ENCODE data around the gene CEPT1. TPM values are rescaled to one million over a fixed set of nuclear protein-coding genes. Genes with fewer than 3 reads are reported as not detected.

CEPT1 gene
- total RNA-seq, 1 experiment from 2014 or later: 33.0 TPM

DNA sequence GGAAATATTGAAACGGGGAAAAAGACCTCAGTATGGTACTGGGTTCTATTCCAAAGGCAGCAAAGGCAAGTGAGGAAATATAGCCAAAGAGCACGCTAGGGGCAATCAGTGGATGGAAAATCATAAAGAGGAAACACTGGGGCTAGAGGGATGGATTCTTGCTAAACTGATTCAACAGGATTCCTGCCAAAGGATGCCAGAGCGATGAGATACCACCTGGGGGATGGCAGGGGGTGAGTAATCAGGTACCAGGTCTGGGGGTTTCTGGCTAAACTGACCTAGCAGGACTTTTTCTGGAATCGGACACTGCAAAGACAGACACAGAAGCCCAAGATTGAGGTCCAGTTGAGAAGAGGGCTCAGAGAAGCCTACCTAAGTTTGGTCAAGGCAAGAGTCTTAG, 94.2 kb downstream of the CEPT1 start:
- H3K27ac Mint-ChIP-seq: no peak overlapping the region
- no peak overlapping the region for H3K4me2 ChIP-seq (ENCODE audit: insufficient read depth, insufficient read length, low read length)
- no peak overlapping the region for H3T11ph ChIP-seq (ENCODE audit: low read length)
- H4K8ac ChIP-seq (replicated peaks; ENCODE audit: insufficient read length, low read depth, low read length): no peak overlapping the region
- H2BK120ac ChIP-seq (ENCODE audit: low read depth, low read length, poor library complexity, severe bottlenecking): no peak overlapping the region
- no peaks in the 10 kb centered on the region for H3K4me1 ChIP-seq (ENCODE audit: insufficient read depth, low read length)
- H3K4ac ChIP-seq (ENCODE audit: low read depth, low read length): no peak overlapping the region
- no peak for DNase-seq
- no peak overlapping the region for H4K91ac ChIP-seq (ENCODE audit: insufficient read length, low read depth, low read length)
- H3K9ac ChIP-seq (ENCODE audit: extremely low read depth, insufficient read length, low read length): no peak overlapping the region
- H3K79me2 ChIP-seq (ENCODE audit: insufficient read depth, low read length): no peaks in the 10 kb centered on the region
- H3K4me3 Mint-ChIP-seq: no peak overlapping the region
- H3K4me1 Mint-ChIP-seq: peaks cover 22 to 23% of the 10 kb centered on the region in 2 experiments
- WGBS (ENCODE audit: extremely low coverage, insufficient read length, low lambda C conversion rate): no CpG with 5 or more reads among the region's 4 CpGs
- peaks cover 4% of the 10 kb centered on the region for H3K27me3 Mint-ChIP-seq (ENCODE audit: low read depth)
- no peak overlapping the region for H3K56ac ChIP-seq (ENCODE audit: insufficient read length, low read depth, low read length)
- no peak overlapping the region for H2AK5ac ChIP-seq (ENCODE audit: insufficient read length, low read length)
- no peak overlapping the region for H3K23ac ChIP-seq (ENCODE audit: insufficient read length, low read depth, low read length)
- no peaks in the 10 kb centered on the region for H3K79me1 ChIP-seq (ENCODE audit: insufficient read depth, low read depth, low read length, poor library complexity, severe bottlenecking)
- H3K27me3 ChIP-seq (ENCODE audit: insufficient read depth, low read length): no peaks in the 10 kb centered on the region
- H2BK20ac ChIP-seq (ENCODE audit: low read depth, low read length, poor library complexity, severe bottlenecking): no peak overlapping the region
- H2BK5ac ChIP-seq (ENCODE audit: insufficient read length, low read length): no peak overlapping the region
- peaks cover 0 to 5% of the 10 kb centered on the region in 2 experiments; a peak in 2 of 5 replicates for H3K9me3 Mint-ChIP-seq
- no peak overlapping the region for H3K27ac ChIP-seq (ENCODE audit: insufficient read length, low read depth, low read length)
- H3K9me3 ChIP-seq (ENCODE audit: control insufficient read depth, low read depth, low read length): no peaks in the 10 kb centered on the region
- 0 out of 7 replicates have a peak, but pooled peaks cover 0 to 5% (median 0%) of the 10 kb centered on the region in 3 experiments for H3K36me3 Mint-ChIP-seq (ENCODE audit: insufficient read depth in 1 of 3, low read depth in 3 of 3)
- H3K23me2 ChIP-seq (ENCODE audit: insufficient read length, low read depth, low read length, poor library complexity, severe bottlenecking): no peaks in the 10 kb centered on the region
- no peak overlapping the region for H2BK12ac ChIP-seq (ENCODE audit: insufficient read length, low read depth, low read length)
- no peak overlapping the region for H3K14ac ChIP-seq (ENCODE audit: insufficient read depth, low read length)
- TF ChIP-seq, protein P1, sequence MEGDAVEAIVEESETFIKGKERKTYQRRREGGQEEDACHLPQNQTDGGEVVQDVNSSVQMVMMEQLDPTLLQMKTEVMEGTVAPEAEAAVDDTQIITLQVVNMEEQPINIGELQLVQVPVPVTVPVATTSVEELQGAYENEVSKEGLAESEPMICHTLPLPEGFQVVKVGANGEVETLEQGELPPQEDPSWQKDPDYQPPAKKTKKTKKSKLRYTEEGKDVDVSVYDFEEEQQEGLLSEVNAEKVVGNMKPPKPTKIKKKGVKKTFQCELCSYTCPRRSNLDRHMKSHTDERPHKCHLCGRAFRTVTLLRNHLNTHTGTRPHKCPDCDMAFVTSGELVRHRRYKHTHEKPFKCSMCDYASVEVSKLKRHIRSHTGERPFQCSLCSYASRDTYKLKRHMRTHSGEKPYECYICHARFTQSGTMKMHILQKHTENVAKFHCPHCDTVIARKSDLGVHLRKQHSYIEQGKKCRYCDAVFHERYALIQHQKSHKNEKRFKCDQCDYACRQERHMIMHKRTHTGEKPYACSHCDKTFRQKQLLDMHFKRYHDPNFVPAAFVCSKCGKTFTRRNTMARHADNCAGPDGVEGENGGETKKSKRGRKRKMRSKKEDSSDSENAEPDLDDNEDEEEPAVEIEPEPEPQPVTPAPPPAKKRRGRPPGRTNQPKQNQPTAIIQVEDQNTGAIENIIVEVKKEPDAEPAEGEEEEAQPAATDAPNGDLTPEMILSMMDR (conservative IDR thresholded peaks at IDR 0.05): no peak
- H4K20me1 ChIP-seq (ENCODE audit: control insufficient read depth, insufficient read depth, insufficient read length): no peaks in the 10 kb centered on the region
- H2BK15ac ChIP-seq (ENCODE audit: low read depth, low read length): no peak overlapping the region
- H3K18ac ChIP-seq (ENCODE audit: insufficient read length, low read depth, low read length): no peak overlapping the region
- no peak overlapping the region for H4K5ac ChIP-seq (ENCODE audit: insufficient read length, low read depth, low read length)
- H2AFZ ChIP-seq (ENCODE audit: low read length): no peak overlapping the region

Other genes with a start within 250 kb of the CEPT1 start
- gene LRIF1, start 176.3 kb upstream of the CEPT1 start, total RNA-seq (2021): 12.8 and 13.6 TPM in 2 replicates
- 33.6 and 34.4 TPM in 2 replicates for gene DRAM2, start 130 bp upstream of the CEPT1 start, total RNA-seq (2021)
- gene DENND2D, start 60.4 kb downstream of the CEPT1 start, total RNA-seq (2021): 0.11 and 0.29 TPM in 2 replicates
- gene CHI3L2, start 87.5 kb downstream of the CEPT1 start, total RNA-seq (2021): not detected in 2 replicates
- gene CHIA, start 150.6 kb downstream of the CEPT1 start, total RNA-seq (2021): not detected in 2 replicates

All from H9 (cell line).